ENCODE results near the gene FSHR. TPM values are rescaled to one million over a fixed set of nuclear protein-coding genes. Genes with fewer than 3 reads are reported as not detected.
A peak's percentile ranks its signal among the peaks of the same experiment; 100 is the strongest.

The FSHR gene
- under 1 TPM; 0.29 to 0.31 TPM for total RNA-seq
- long read RNA-seq: 0 reads

- DNase-seq (no peak), ATAC-seq (peak in 1 of 2 donors; percentile 68)
- intact Hi-C loops (cut with DNase I): no loop called here
Observed at GRCh38 chr2:49154140-49154539, at the start of gene FSHR. TSS of gene FSHR (minus strand) at chr2:49154515. CDS start at chr2:49154417, 98 bp downstream.

- no peak for ATAC-seq
- intact Hi-C loops (cut with DNase I): no loop called here
Observed at GRCh38 chr2:49199266-49199665, 45.0 kb upstream of the FSHR start.

GRCh38 chr2:49194701-49195100 is 40.4 kb upstream of the FSHR start:
- DNase-seq (no peak), ATAC-seq (no peak)
- intact Hi-C loops (cut with DNase I): no loop called here

More at GRCh38 chr2:49199266-49199665, 45.0 kb upstream of the FSHR start:
- no peak for DNase-seq

- intact Hi-C loops (cut with DNase I): no loop called here
- DNase-seq (no peak), ATAC-seq (no peak)
Observed at GRCh38 chr2:49192036-49192435, 37.7 kb upstream of the FSHR start.

GRCh38 chr2:49189512-49190225 is 35.4 kb upstream of the FSHR start:
- intact Hi-C loops (cut with DNase I): no loop called here
- DNase-seq: no peak
- peak in 1 of 2 donors; percentile 75 for ATAC-seq

GRCh38 chr2:49186050-49186648 is 31.8 kb upstream of the FSHR start:
- ATAC-seq (no peak), DNase-seq (no peak)

GRCh38 chr2:49178656-49179055 is 24.3 kb upstream of the FSHR start:
- intact Hi-C loops (cut with DNase I): no loop called here
- DNase-seq (no peak), ATAC-seq (no peak)

More at GRCh38 chr2:49186050-49186648, 31.8 kb upstream of the FSHR start:
- intact Hi-C loops (cut with DNase I): no loop called here

- intact Hi-C loops (cut with DNase I): no loop called here
- ATAC-seq (no peak), DNase-seq (no peak)
Observed at GRCh38 chr2:49177194-49177593, 22.9 kb upstream of the FSHR start.

- no peak for DNase-seq
- no peak for ATAC-seq
- intact Hi-C loops (cut with DNase I): no loop called here
Observed at GRCh38 chr2:49175831-49176230, 21.5 kb upstream of the FSHR start.

- intact Hi-C loops (cut with DNase I): no loop called here
- no peak for ATAC-seq
- no peak for DNase-seq
Observed at GRCh38 chr2:49174750-49175149, 20.4 kb upstream of the FSHR start.

- intact Hi-C loops (cut with DNase I): no loop called here
- DNase-seq (no peak), ATAC-seq (no peak)
Observed at GRCh38 chr2:49167131-49167530, 12.8 kb upstream of the FSHR start.

GRCh38 chr2:49165662-49166061 is 11.3 kb upstream of the FSHR start:
- intact Hi-C loops (cut with DNase I): no loop called here

GRCh38 chr2:49164729-49165128 is 10.4 kb upstream of the FSHR start:
- ATAC-seq (no peak), DNase-seq (no peak)
- intact Hi-C loops (cut with DNase I): no loop called here

More at GRCh38 chr2:49165662-49166061, 11.3 kb upstream of the FSHR start:
- DNase-seq (no peak), ATAC-seq (no peak)

GRCh38 chr2:49162151-49162550 is 7.8 kb upstream of the FSHR start:
- ATAC-seq (no peak), DNase-seq (no peak)
- intact Hi-C loops (cut with DNase I): no loop called here

GRCh38 chr2:49154891-49155290 is 576 bp upstream of the FSHR start:
- DNase-seq (no peak), ATAC-seq (peak in 1 of 2 donors; percentile 29)
- intact Hi-C loops (cut with DNase I): no loop called here

GRCh38 chr2:49153252-49153651 is 1.1 kb downstream of the FSHR start:
- no peak for DNase-seq
- intact Hi-C loops (cut with DNase I): no loop called here
- ATAC-seq: peak in 1 of 2 donors; percentile 61

GRCh38 chr2:49152824-49153223 is 1.5 kb downstream of the FSHR start:
- DNase-seq: no peak
- ATAC-seq: peak in 1 of 2 donors; percentile 61
- intact Hi-C loops (cut with DNase I): no loop called here

- intact Hi-C loops (cut with DNase I): no loop called here
- no peak for ATAC-seq
Observed at GRCh38 chr2:49146401-49146800, 7.9 kb downstream of the FSHR start.

GRCh38 chr2:49131801-49132200 is 22.5 kb downstream of the FSHR start:
- intact Hi-C loops (cut with DNase I): no loop called here

More at GRCh38 chr2:49146401-49146800, 7.9 kb downstream of the FSHR start:
- no peak for DNase-seq

GRCh38 chr2:49129034-49129433 is 25.3 kb downstream of the FSHR start:
- peak in 1 of 2 donors; percentile 99 for ATAC-seq
- intact Hi-C loops (cut with DNase I): no loop called here
- no peak for DNase-seq

More at GRCh38 chr2:49131801-49132200, 22.5 kb downstream of the FSHR start:
- DNase-seq: no peak
- ATAC-seq: no peak

- DNase-seq (no peak), ATAC-seq (no peak)
- intact Hi-C loops (cut with DNase I): no loop called here
Observed at GRCh38 chr2:49123600-49123999, 30.7 kb downstream of the FSHR start.

Data from left cardiac atrium (tissue), 4 donors.